ENCODE results near the gene CCL3. TPM values are rescaled to one million over a fixed set of nuclear protein-coding genes. Genes with fewer than 3 reads are reported as not detected.
"Not testable (repeated sequence)": the region's sequence is repeated elsewhere in the genome, so short reads cannot be mapped to it uniquely, and the experiment has no call there.

Gene CCL3
- total RNA-seq, 2 donors from 2014 or later = 2.0 to 2.6 TPM

- no peak for DNase-seq (ENCODE audit: low spot score)
- intact Hi-C loops (cut with DNase I) = no loop called here
These were observed 28.8 kb upstream of the CCL3 start for GRCh38 chr17:36118477-36119353.

- intact Hi-C loops (cut with DNase I) = no loop called here
- no peak for DNase-seq (ENCODE audit: low spot score)
These were observed 27.8 kb upstream of the CCL3 start for GRCh38 chr17:36117505-36118382.

- DNase-seq (ENCODE audit: low spot score); intact Hi-C loops (cut with DNase I): not testable (repeated sequence)
These were observed 25.7 kb upstream of the CCL3 start for GRCh38 chr17:36115649-36115977.

DNA sequence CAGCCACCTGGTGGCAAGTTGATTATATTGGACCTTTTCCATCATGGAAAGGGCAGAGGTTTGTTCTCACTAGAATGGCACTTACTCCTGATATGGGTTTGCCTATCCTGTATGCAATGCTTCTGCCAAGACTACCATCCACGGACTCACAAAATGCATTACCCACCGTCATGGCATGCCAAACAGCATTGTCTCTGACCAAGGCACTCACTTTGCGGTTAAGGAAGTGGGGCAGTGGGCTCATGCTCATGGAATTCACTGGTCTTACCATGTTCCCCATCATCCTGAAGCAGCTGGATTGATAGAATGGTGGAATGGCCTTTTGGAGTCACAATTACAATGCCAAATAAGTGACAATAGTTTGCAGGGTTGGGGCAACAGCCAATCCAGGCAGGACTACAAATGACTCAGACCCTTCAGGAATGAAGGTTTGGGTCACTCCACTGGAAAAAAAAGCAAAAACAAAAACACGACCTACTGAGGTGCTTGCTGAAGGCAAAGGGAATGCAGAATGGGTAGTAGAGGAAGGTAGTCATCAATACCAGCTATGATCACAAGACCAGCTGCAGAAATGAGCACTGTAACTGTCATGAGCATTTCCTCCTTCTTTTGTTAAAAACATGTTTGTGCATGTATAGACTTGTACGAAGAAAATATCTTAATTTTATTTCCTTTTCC is 25.2 kb upstream of the CCL3 start:
- DNase-seq (ENCODE audit: low spot score); intact Hi-C loops (cut with DNase I): not testable (repeated sequence)

GRCh38 chr17:36113131-36113530 is 23.2 kb upstream of the CCL3 start:
- DNase-seq (ENCODE audit: low spot score); intact Hi-C loops (cut with DNase I): not testable (repeated sequence)

- no peak for DNase-seq (ENCODE audit: low spot score)
- intact Hi-C loops (cut with DNase I) = no loop called here
These were observed 22.6 kb upstream of the CCL3 start for GRCh38 chr17:36112572-36112971.

DNA sequence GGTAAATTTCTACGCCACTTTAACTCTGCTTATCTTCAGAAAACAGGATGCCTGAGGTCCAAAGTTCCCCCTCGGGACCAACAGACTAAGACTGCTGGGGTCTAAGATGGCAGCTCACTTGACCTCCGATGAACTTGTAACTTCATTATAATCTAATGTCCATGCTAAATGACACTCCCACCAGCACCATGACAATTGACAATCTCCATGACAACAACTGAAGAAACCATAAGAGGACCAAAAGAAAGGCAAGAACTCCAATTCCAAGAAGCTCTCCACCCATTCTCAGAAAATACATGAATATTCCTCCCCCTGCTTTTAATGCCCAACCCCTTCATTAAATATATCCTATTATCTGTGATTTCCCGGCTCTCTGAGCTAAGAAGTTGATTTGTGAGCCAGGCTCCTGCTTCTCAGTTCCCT is 21.1 kb upstream of the CCL3 start:
- intact Hi-C loops (cut with DNase I) = no loop called here
- no peak for DNase-seq (ENCODE audit: low spot score)

DNA sequence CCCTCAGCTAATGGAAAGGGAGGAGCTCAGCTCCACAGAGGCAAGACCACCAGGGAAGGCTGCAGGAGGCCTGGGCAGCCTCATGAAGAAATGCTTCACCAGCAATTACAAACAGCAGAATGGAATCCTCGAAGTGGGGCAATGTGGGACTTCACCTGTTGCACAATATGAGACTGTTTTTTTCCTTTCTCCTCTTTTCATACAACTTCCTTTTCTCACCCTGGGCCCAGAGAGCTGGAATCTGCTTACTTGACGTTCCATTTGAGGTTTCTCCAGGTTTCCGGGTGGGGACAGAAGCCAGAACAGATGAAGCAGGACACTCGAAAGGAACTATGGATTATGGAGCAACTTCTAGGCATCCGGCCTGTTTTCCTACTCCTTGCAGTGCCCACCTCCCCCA is 18.3 kb upstream of the CCL3 start:
- intact Hi-C loops (cut with DNase I); DNase-seq (ENCODE audit: low spot score): not testable (repeated sequence)

DNA sequence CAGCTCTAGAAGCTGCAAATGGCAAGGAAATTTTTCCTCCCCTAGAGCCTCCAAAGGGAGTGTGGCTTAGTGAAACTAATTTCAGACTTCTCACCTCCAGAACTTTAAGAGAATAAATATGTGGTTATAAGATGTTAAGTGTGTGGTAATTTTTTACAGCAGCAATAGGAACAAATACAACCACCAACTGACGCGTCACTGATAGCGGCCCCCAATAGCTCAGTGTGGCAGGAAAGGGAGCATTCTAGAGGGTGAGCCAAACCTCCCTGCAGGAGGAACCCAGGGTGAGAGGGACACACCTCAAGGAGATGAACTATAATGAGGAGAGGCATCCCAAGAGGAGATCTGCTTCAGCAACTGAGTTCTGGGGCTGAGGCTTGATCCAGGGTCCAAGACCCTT is 17.7 kb upstream of the CCL3 start:
- intact Hi-C loops (cut with DNase I) = no loop called here
- no peak for DNase-seq (ENCODE audit: low spot score)

GRCh38 chr17:36106493-36106835 is 16.5 kb upstream of the CCL3 start:
- no peak for DNase-seq (ENCODE audit: low spot score)
- intact Hi-C loops (cut with DNase I) = no loop called here

DNA sequence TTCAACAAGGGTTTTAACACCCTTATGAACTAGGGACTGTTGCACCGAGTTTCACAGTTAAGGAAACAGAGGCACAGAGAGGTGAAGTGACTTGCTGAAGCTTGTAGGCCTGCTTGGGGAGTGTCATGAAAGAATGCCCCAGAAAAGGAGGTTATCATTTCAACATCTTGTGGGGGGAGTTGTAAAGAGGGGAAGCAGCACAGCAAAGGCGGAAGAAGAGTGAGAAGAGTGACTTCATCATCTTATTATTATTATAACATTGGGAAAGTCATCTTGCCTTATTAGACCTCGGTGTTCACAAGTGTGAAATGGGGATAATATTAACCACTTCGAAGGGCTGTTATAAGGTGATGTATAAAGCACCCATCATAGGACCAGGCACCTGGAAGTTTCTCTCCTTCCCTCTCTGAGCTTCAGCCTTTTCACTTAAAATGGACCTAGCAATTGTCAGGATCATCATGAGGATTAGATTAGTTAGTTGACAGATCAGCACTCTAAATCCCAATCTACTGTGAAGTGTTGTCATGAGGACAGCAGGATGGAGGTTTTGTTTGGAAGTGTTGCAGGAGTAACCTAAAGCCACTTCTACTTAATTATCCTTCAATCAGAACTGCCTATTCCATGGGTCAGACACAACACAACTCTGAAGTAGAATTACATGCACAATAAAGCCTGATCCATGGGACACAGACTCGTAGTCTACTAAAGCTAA is 16.0 kb upstream of the CCL3 start:
- DNase-seq (ENCODE audit: low spot score) = no peak
- intact Hi-C loops (cut with DNase I) = no loop called here

- DNase-seq (ENCODE audit: low spot score) = no peak
- intact Hi-C loops (cut with DNase I) = no loop called here
These were observed 14.8 kb upstream of the CCL3 start for GRCh38 chr17:36104701-36105181.

GRCh38 chr17:36104246-36104645 is 14.3 kb upstream of the CCL3 start:
- DNase-seq (ENCODE audit: low spot score); intact Hi-C loops (cut with DNase I): not testable (repeated sequence)

- intact Hi-C loops (cut with DNase I) = not testable (repeated sequence)
These were observed 13.5 kb upstream of the CCL3 start, which contains the start of gene CCL4 for GRCh38 chr17:36103401-36103975. TSS of gene CCL4 (plus strand) at chr17:36103827. CDS start at chr17:36103906, 79 bp downstream.

GRCh38 chr17:36099004-36099403 is 9.1 kb upstream of the CCL3 start:
- not testable (repeated sequence) for DNase-seq (ENCODE audit: low spot score)
- intact Hi-C loops (cut with DNase I) = loop anchor here in 1 of 2 donors (1.0 kb wide), 1 partner anchor 25 kb away; no protein-coding TSS in a partner anchor

More at GRCh38 chr17:36103401-36103975, 13.5 kb upstream of the CCL3 start, which contains the start of gene CCL4:
- DNase-seq (ENCODE audit: low spot score) = not testable (repeated sequence)

DNA sequence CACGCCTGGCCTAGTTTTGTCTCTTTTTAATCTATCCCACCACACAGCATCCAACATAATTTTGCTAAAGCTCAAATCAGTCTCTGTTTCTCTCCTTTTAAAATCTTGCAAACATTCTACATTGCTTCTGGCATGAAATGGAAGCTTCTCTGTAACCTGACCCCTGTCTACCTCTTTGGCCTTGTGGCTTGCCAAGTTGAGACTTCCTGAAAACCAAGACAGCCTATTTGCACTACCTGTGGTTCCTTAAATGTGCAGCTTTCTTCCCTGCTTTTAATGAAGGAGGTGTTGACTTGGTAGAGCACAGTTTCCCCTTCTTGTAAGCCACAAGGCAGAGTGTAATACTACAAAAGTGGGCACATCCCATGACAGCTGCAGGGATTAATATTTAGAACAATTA is 6.0 kb upstream of the CCL3 start:
- DNase-seq (ENCODE audit: low spot score) = no peak
- intact Hi-C loops (cut with DNase I) = no loop called here

DNA sequence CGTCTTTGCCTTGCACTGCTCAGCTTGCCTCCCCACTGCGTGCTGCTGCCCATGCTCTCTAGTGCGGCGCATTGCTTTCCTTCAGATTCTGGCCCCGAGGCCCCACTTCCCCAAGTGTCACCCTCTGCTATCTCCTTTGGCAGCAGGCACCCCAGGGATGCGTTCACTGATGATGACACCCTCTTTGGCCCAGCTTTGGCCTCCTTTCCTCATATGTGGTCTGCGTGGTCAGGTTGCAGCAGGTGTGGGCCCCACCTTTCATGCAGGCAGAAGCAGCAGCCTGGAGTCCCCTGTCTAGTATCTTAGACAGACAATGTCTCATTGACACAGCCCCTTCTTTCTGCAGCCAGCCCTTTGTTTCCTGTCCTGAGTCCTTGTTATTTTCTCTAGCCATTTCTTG is 4.8 kb upstream of the CCL3 start:
- intact Hi-C loops (cut with DNase I) = no loop called here
- DNase-seq (ENCODE audit: low spot score) = no peak

- DNase-seq (ENCODE audit: low spot score) = no peak
- intact Hi-C loops (cut with DNase I) = no loop called here
These were observed 4.3 kb upstream of the CCL3 start for GRCh38 chr17:36094232-36094631.

- DNase-seq (ENCODE audit: low spot score); intact Hi-C loops (cut with DNase I): not testable (repeated sequence)
These were observed 2.8 kb upstream of the CCL3 start for GRCh38 chr17:36092715-36093114.

All from posterior vena cava (tissue), 2 donors.